Activated CD4-positive, CD25-positive, alpha-beta regulatory T cell treated with anti-CD3 and anti-CD28 coated beads, Interleukin-2, amount 50 U/mL, for 72 hours (primary cell): ENCODE data around the gene MEX3D.
"Not testable (repeated sequence)": the region's sequence is repeated elsewhere in the genome, so short reads cannot be mapped to it uniquely, and the experiment has no call there.

Source experiments
- DNase-seq: peaks from one replicate; pipeline ENCODE4 v3.0.0; 2021

The MEX3D gene

GRCh38 chr19:1533510-1534150 is 34.5 kb downstream of the MEX3D start:
- DNase-seq = no peak

- no peak for DNase-seq
Observed at GRCh38 chr19:1532003-1532402, 36.1 kb downstream of the MEX3D start.

GRCh38 chr19:1531587-1531986 is 36.5 kb downstream of the MEX3D start:
- DNase-seq = no peak

GRCh38 chr19:1530856-1531255 is 37.3 kb downstream of the MEX3D start:
- not testable (repeated sequence) for DNase-seq

GRCh38 chr19:1529430-1529816 is 38.7 kb downstream of the MEX3D start:
- DNase-seq = no peak

- DNase-seq = no peak
Observed at GRCh38 chr19:1528596-1529429, 39.3 kb downstream of the MEX3D start.

GRCh38 chr19:1527650-1528309 is 40.3 kb downstream of the MEX3D start:
- DNase-seq = no peak

- DNase-seq = no peak
Observed at GRCh38 chr19:1526979-1527649, 41.0 kb downstream of the MEX3D start.

- no peak for DNase-seq
Observed at GRCh38 chr19:1526066-1526778, 41.9 kb downstream of the MEX3D start.

GRCh38 chr19:1525343-1525742 is 42.8 kb downstream of the MEX3D start:
- DNase-seq = no peak

GRCh38 chr19:1524972-1525325 is 43.2 kb downstream of the MEX3D start:
- DNase-seq = no peak

GRCh38 chr19:1524287-1524971 is 43.7 kb downstream of the MEX3D start:
- no peak for DNase-seq

- DNase-seq = no peak
Observed at GRCh38 chr19:1523412-1524286, 44.5 kb downstream of the MEX3D start, which contains the start of gene PLK5. Gene PLK5, plus strand, starts transcription at chr19:1524077. Its CDS starts 2,920 bp downstream, at chr19:1526997.

GRCh38 chr19:1522838-1523237 is 45.3 kb downstream of the MEX3D start:
- DNase-seq = no peak

GRCh38 chr19:1522061-1522460 is 46.1 kb downstream of the MEX3D start:
- no peak for DNase-seq

- DNase-seq = no peak
Observed at GRCh38 chr19:1521636-1522035, 46.5 kb downstream of the MEX3D start.

GRCh38 chr19:1520203-1520780 is 47.8 kb downstream of the MEX3D start:
- DNase-seq = no peak

- DNase-seq = not testable (repeated sequence)
Observed at GRCh38 chr19:1519802-1520201, 48.3 kb downstream of the MEX3D start.

GRCh38 chr19:1518471-1518870 is 49.7 kb downstream of the MEX3D start:
- no peak for DNase-seq

- no peak for DNase-seq
Observed at GRCh38 chr19:1516395-1516753, 51.8 kb downstream of the MEX3D start.
